Measurements from ENCODE around the gene RCBTB2. TPM values are rescaled to one million over a fixed set of nuclear protein-coding genes. Genes with fewer than 3 reads are reported as not detected.

RCBTB2 gene
- total RNA-seq, 2 experiments from 2014 or later, result 1.6 to 2.2 TPM

DNA sequence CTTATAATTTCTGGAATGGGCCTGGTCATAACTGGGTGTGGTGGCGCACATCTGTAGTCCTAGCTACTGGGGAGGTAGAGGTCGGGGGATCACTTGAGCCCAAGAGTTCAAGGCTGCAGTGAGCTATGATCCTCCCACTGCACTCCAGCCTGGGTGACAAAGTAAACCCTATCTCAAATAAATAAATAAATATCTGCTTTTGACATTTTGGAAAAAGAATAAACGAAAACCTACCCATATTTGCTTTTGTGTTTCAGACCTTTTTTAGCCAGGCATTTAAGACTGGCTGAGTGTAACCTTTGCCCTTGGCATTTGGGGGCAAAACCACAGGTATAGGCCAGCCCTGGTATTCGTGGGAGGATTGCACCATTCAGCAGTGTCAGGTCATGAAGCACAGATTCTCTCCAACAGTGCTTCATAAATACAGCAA lies 14.8 kb upstream of the RCBTB2 start:
- H3K27ac Mint-ChIP-seq, result no peak overlapping the region
- ATAC-seq (no peak), DNase-seq (no peak)
- H3K4me1 Mint-ChIP-seq (ENCODE audit: low read depth), result peaks cover 2% of the 10 kb centered on the region
- H3K9me3 Mint-ChIP-seq, result peaks cover 12% of the 10 kb centered on the region
- CTCF ChIA-PET, result no interaction called here
- no peaks in the 10 kb centered on the region for H3K36me3 Mint-ChIP-seq (ENCODE audit: low read depth)
- no peak overlapping the region for H3K4me3 Mint-ChIP-seq
- intact Hi-C loops (cut with micrococcal nuclease), result no loop called here
- TF ChIP-seq, protein P1, sequence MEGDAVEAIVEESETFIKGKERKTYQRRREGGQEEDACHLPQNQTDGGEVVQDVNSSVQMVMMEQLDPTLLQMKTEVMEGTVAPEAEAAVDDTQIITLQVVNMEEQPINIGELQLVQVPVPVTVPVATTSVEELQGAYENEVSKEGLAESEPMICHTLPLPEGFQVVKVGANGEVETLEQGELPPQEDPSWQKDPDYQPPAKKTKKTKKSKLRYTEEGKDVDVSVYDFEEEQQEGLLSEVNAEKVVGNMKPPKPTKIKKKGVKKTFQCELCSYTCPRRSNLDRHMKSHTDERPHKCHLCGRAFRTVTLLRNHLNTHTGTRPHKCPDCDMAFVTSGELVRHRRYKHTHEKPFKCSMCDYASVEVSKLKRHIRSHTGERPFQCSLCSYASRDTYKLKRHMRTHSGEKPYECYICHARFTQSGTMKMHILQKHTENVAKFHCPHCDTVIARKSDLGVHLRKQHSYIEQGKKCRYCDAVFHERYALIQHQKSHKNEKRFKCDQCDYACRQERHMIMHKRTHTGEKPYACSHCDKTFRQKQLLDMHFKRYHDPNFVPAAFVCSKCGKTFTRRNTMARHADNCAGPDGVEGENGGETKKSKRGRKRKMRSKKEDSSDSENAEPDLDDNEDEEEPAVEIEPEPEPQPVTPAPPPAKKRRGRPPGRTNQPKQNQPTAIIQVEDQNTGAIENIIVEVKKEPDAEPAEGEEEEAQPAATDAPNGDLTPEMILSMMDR (IDR thresholded peaks at IDR 0.05), result no peak
- POLR2A ChIA-PET, result interaction anchor here (0.7 kb wide), 1 partner anchor 99 kb away, joined by 4 read pairs; no protein-coding TSS in a partner anchor
- peaks cover 11% of the 10 kb centered on the region for H3K27me3 Mint-ChIP-seq

GRCh38 chr13:48545608-48546007 lies 12.7 kb upstream of the RCBTB2 start:
- TF ChIP-seq, protein P1 (IDR thresholded peaks at IDR 0.05), result no peak
- Mint-ChIP-seq H3K4me1 (ENCODE audit: low read depth) (peaks cover 2% of the 10 kb centered on the region), H3K9me3 (no peaks in the 10 kb centered on the region), H3K4me3 (no peak overlapping the region), H3K36me3 (ENCODE audit: low read depth) (no peaks in the 10 kb centered on the region), H3K27me3 (peaks cover 10% of the 10 kb centered on the region), H3K27ac (no peak overlapping the region)
- no peak for ATAC-seq
- ChIA-PET POLR2A (no interaction called here), CTCF (interaction anchor here (1.1 kb wide), 1 partner anchor 223 kb away, joined by 3 read pairs; no protein-coding TSS in a partner anchor)
- intact Hi-C loops (cut with micrococcal nuclease), result no loop called here
- DNase-seq, result no peak

DNA sequence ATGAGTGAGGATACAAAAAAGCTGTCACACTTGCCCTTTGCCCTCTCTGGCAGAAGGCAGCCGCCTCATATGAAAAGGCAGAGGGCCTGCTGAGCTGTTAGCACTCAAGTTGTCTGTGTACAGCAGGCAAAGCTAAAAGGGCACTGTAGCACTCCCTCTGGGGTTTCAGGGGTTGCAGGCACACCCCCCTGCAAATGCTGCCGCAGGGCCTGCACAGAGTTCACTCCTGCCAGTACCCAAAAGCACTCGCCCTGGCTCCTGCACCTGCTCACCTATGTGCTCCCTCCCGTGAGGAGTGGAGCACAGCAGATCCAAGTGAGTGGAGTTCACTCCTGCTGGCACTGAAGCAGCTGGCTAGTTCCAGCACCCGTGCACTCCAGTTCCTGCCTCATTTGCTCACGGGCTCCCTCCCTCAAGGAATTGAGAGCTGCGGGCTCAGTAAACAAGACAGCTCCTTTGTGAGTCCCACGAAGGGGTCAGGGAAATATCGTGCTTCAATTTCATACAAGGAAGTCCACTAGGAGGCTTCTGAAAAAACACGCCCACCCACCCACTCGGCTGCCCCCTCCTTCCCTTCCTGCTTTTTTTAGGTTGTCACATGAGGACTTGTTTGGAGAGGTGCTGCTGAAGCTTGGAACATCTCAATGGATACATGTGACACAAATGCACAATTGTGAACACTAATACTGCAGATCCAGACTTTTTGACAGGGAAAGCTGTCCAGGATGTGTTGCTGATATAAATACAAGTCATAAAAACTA lies 9.9 kb upstream of the RCBTB2 start:
- ChIA-PET CTCF (interaction anchor here (0.9 to 1.7 kb wide), 3 partner anchors 9 to 38 kb away, joined by 3 to 5 read pairs (median 4); no protein-coding TSS in a partner anchor), POLR2A (interaction anchor here (1.1 kb wide), 1 partner anchor 9 kb away, joined by 4 read pairs; no protein-coding TSS in a partner anchor)
- intact Hi-C loops (cut with micrococcal nuclease), result no loop called here
- TF ChIP-seq, protein P1 (IDR thresholded peaks at IDR 0.05), result no peak
- Mint-ChIP-seq H3K27me3 (peaks cover 3% of the 10 kb centered on the region), H3K9me3 (no peaks in the 10 kb centered on the region), H3K4me1 (ENCODE audit: low read depth) (peaks cover 2% of the 10 kb centered on the region), H3K4me3 (no peak overlapping the region), H3K27ac (no peak overlapping the region), H3K36me3 (ENCODE audit: low read depth) (no peaks in the 10 kb centered on the region)
- ATAC-seq, result no peak
- no peak for DNase-seq

GRCh38 chr13:48542138-48542537 lies 9.3 kb upstream of the RCBTB2 start:
- peaks cover 2% of the 10 kb centered on the region for H3K9me3 Mint-ChIP-seq
- ATAC-seq, result no peak
- ChIA-PET CTCF (interaction anchor here (0.9 to 1.7 kb wide), 3 partner anchors 8 to 38 kb away, joined by 3 to 5 read pairs (median 4); no protein-coding TSS in a partner anchor), POLR2A (interaction anchor here (1.1 kb wide), 1 partner anchor 8 kb away, joined by 4 read pairs; no protein-coding TSS in a partner anchor)
- H3K4me3 Mint-ChIP-seq, result no peak overlapping the region
- peaks cover 2% of the 10 kb centered on the region for H3K4me1 Mint-ChIP-seq (ENCODE audit: low read depth)
- DNase-seq, result no peak
- intact Hi-C loops (cut with micrococcal nuclease), result no loop called here
- peaks cover 3% of the 10 kb centered on the region for H3K27me3 Mint-ChIP-seq
- TF ChIP-seq, protein P1 (IDR thresholded peaks at IDR 0.05), result no peak
- H3K27ac Mint-ChIP-seq, result no peak overlapping the region
- H3K36me3 Mint-ChIP-seq (ENCODE audit: low read depth), result no peaks in the 10 kb centered on the region

DNA sequence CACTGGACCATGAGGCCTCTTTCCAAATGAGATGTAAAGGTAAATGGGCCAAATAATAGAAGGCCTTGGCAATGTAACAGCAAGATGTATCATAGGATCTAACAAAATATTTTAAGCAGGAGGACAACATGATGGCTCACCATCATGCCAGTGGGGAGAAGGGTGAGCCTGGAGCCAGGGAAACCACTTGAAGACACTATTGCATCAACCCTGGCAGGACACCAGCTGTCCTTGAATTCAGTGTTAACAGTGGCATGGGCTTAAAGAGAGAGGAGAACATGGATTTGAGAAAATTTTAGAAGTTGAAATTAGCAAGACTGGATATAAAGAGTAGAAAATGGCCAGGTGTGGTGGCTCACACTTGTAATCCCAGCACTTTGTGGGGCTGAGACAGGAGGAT lies 6.7 kb upstream of the RCBTB2 start:
- H3K27ac Mint-ChIP-seq, result no peak overlapping the region
- peaks cover 2% of the 10 kb centered on the region for H3K9me3 Mint-ChIP-seq
- CTCF ChIA-PET, result no interaction called here
- no peak for ATAC-seq
- peaks cover 3% of the 10 kb centered on the region for H3K27me3 Mint-ChIP-seq
- TF ChIP-seq, protein P1 (IDR thresholded peaks at IDR 0.05), result no peak
- DNase-seq, result no peak
- POLR2A ChIA-PET, result interaction anchor here (0.7 kb wide), 1 partner anchor 787 kb away, joined by 3 read pairs; no protein-coding TSS in a partner anchor
- H3K4me1 Mint-ChIP-seq (ENCODE audit: low read depth), result peaks cover 2% of the 10 kb centered on the region
- H3K4me3 Mint-ChIP-seq, result no peak overlapping the region
- intact Hi-C loops (cut with micrococcal nuclease), result no loop called here
- no peaks in the 10 kb centered on the region for H3K36me3 Mint-ChIP-seq (ENCODE audit: low read depth)

All from activated CD8-positive, alpha-beta T cell treated with anti-CD3 and anti-CD28 coated beads for 36 hours (primary cell).